Transverse colon (tissue), 4 donors: ENCODE measurements around the gene NR2C2AP.

Experiments used
- EP300 ChIP-seq: sonication (generic); formaldehyde crosslinking; IDR thresholded peaks from one replicate; pipeline ENCODE4 v1.6.1; 2017; ENCODE audit warnings: antibody characterized with exemption, low read depth
- POLR2A ChIP-seq: fragments of 450-650 bp; IDR thresholded peaks from one replicate; pipeline ENCODE4 v1.6.1; 2016; ENCODE audit warnings: antibody characterized with exemption, mild to moderate bottlenecking, moderate library complexity
- POLR2AphosphoS5 ChIP-seq, 3 donors: sonication (generic); formaldehyde crosslinking; IDR thresholded peaks; one replicate each; pipeline ENCODE4 v1.6.1; 2016; ENCODE audit warnings: antibody characterized with exemption in 3 of 3
- TF ChIP-seq, protein P1 (sequence below), 5 experiments: fragments of 200-600 bp in 3 of 5; fragments of 450-650 bp in 2 of 5; sonication (generic) in 3 of 5; IDR thresholded peaks; 1 replicate in 2 of 5; 2 replicates in 3 of 5; pipeline ENCODE4 v1.5.1; 2016 to 2017; ENCODE audit warnings: antibody characterized with exemption in 5 of 5, inconsistent platforms in 3 of 5, mild to moderate bottlenecking in 2 of 5, moderate library complexity in 1 of 5

- TF ChIP-seq, protein P1, sequence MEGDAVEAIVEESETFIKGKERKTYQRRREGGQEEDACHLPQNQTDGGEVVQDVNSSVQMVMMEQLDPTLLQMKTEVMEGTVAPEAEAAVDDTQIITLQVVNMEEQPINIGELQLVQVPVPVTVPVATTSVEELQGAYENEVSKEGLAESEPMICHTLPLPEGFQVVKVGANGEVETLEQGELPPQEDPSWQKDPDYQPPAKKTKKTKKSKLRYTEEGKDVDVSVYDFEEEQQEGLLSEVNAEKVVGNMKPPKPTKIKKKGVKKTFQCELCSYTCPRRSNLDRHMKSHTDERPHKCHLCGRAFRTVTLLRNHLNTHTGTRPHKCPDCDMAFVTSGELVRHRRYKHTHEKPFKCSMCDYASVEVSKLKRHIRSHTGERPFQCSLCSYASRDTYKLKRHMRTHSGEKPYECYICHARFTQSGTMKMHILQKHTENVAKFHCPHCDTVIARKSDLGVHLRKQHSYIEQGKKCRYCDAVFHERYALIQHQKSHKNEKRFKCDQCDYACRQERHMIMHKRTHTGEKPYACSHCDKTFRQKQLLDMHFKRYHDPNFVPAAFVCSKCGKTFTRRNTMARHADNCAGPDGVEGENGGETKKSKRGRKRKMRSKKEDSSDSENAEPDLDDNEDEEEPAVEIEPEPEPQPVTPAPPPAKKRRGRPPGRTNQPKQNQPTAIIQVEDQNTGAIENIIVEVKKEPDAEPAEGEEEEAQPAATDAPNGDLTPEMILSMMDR (IDR thresholded peaks at IDR 0.05) = no peak
- TF ChIP-seq POLR2A = no peak
- no peak for TF ChIP-seq EP300
- TF ChIP-seq POLR2AphosphoS5 (IDR thresholded peaks at IDR 0.05) = no peak
These were observed 47.1 kb upstream of the NR2C2AP start for GRCh38 chr19:19250196-19250801.
